DOHH2 (cell line): ENCODE results near the gene TSPAN14.

Source experiments
- EZH2phosphoT487 ChIP-seq: fragments of 200-600 bp; sonication (generic); IDR thresholded peaks from 2 replicates; pipeline ENCODE4 v1.6.1; 2017; ENCODE audit warnings: borderline replicate concordance, mild to moderate bottlenecking, antibody characterized with exemption, low read length, moderate library complexity, mixed read lengths
- TF ChIP-seq, protein P1 (sequence below): fragments of 200-600 bp; sonication (generic); IDR thresholded peaks from one replicate; pipeline ENCODE4 v1.5.1; 2014; ENCODE audit warnings: antibody characterized with exemption, mild to moderate bottlenecking, low read depth, low read length; ENCODE audit not compliant: poor library complexity, severe bottlenecking

GRCh38 chr10:80501381-80501912, 47.3 kb downstream of the TSPAN14 start:
- TF ChIP-seq, protein P1, sequence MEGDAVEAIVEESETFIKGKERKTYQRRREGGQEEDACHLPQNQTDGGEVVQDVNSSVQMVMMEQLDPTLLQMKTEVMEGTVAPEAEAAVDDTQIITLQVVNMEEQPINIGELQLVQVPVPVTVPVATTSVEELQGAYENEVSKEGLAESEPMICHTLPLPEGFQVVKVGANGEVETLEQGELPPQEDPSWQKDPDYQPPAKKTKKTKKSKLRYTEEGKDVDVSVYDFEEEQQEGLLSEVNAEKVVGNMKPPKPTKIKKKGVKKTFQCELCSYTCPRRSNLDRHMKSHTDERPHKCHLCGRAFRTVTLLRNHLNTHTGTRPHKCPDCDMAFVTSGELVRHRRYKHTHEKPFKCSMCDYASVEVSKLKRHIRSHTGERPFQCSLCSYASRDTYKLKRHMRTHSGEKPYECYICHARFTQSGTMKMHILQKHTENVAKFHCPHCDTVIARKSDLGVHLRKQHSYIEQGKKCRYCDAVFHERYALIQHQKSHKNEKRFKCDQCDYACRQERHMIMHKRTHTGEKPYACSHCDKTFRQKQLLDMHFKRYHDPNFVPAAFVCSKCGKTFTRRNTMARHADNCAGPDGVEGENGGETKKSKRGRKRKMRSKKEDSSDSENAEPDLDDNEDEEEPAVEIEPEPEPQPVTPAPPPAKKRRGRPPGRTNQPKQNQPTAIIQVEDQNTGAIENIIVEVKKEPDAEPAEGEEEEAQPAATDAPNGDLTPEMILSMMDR: no peak
- no peak for TF ChIP-seq EZH2phosphoT487
